ENCODE measurements around the gene IDE.
"Not testable (repeated sequence)": the region's sequence is repeated elsewhere in the genome, so short reads cannot be mapped to it uniquely, and the experiment has no call there.

Gene IDE

DNA sequence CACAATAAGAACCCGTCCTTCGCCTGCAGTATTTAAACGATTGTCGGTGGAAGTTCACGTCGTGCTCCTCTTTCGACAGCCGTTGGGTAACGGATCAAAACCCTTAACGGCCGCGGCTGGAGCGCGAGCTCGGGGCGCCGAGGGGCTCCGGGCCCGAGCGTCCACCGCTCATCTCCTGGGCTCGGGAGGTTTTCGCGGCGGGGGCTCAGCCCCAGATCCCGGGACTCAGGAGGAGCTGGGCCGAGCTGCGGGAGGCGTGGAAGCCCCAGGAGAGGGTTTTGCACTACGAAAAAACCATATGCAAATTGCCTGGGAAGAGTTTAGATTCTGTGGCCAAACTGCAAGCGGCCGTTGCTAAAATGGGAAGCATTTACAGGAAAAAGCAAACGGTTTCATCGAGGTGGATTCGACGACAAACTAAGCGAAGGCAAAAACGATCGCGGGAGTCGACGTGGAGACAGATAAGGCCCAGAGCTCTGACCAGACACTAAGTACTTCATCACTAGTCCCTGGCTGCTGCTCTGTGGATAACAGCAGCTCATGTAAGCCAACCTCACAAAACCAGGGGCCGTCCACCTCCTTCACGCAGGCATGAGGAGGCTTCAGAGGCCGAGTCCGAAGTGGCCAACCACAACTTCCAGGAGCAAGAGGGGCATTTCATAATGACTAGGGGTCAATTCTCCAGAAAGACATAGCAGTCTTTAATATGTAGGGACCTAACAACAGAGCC is 153.2 kb downstream of the IDE start:
- DNase-seq (ENCODE audit: low read depth in 2 of 3, low spot score in 2 of 3) = no peak

DNA sequence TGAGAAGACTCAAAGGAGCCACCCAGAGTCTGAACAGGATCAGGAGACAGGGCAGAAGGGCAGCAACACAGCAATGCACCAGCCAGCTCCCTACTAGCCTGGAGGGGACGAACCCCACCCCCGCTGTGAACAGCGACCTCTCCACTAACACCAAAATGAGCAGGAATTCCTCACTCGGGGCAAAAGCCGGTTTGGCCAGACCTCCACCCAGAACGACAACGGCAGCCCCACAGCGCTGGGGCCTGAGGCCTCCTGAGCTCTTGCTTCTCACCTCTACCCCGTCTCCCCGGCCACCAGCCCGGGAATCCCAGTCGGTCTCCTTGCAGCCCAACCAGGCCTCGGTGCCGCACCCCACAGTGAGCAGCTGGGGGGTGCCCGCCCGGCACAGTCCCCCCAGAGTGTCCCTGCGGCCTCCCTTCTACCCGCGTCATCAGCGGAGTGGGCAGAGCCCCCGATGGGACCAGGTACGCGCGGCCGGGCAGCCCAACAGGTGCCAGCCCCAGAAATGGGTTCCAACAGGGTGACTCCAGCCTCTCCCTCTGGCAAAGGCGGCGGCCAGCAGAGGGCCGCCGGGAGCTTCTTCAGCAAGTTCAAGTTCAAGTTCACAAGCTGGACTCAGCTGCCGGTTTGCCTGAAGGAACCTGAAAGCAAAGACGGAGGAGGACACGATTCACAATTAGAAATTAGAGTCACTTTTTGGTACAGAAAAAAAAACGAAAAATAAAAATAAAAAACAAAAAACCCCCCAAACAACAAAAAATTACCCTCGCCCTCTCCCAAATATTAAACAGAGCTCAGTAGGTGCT is 153.9 kb downstream of the IDE start:
- no peak for DNase-seq (ENCODE audit: low read depth in 2 of 3, low spot score in 2 of 3)

DNA sequence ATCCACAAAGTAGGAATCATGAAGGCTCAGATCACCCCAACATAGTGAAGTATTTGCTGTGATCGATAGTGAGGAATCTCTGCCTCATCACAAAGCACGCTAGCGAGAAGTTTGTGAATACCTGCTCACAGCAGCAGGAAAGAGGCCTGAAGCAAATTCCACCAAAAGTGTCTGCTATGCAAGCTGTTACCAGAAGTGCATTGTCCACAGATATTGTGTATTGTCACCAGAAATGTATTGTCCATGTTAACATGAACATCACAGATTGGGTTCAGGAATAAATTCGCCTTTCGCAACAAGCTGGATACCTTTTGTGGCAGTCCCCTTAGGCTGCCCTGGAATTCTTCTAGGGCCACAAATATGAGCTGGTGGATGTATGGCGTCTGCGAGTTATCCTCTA is 155.0 kb downstream of the IDE start:
- no peak for DNase-seq (ENCODE audit: low read depth in 2 of 3, low spot score in 2 of 3)

DNA sequence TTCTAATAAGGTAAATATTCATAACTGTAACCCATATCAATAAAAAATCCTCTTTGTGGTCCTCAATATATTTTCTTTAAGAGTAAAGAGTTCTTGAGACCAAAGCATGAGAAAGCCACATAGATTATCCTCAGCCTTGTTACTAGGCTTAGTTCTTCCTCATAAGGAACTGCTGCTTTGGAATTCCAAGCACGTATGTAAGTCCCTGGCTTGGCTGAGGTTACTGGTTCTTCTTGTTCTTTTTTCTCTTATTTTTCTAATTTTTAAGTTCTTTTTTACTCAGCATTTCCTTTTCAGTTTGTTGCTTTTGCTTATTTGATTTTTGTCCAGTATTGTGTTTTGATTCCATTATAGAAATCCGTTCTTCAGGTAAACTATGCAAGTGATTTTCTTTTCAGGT is 155.7 kb downstream of the IDE start:
- no peak for DNase-seq (ENCODE audit: low read depth in 2 of 3, low spot score in 2 of 3)

DNA sequence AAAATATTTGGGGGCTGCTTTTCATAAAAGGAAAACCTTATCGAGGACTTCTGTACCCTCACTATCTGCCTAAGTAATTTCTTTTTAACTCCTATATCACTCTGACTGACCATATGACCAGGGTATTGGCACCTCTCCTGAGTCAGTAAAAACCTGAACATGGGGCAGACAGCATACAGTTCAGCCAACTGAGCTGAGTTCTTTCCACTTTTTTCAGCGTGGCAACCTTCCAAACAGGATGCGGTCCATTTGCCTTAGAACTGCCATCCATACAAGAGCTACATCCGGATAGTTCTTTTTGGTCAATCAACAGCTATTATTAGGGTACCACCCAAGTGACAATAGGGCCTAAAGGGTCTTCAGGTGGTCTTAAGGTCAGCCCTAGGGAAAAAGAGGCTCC is 160.4 kb downstream of the IDE start:
- no peak for DNase-seq (ENCODE audit: low read depth in 2 of 3, low spot score in 2 of 3)

DNA sequence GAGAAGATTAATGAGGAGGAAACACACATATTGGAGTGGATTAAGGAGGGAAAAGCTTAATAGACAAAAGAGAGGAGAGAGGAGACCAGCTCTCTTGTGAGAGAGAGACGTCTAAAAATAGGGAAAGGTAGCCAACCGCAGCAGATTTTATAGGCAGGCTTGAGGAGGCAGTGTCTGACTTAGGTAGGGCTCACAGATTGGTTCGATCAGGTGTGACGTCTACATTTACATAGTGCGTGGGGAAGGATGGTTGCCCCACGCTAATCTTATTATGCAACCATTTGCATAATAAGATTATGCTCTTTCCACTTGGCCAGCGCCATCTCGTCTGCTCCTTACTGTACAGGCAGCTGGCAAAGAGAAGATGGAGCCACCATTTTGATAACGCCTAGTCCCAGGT is 160.9 kb downstream of the IDE start:
- no peak for DNase-seq (ENCODE audit: low read depth in 2 of 3, low spot score in 2 of 3)

DNA sequence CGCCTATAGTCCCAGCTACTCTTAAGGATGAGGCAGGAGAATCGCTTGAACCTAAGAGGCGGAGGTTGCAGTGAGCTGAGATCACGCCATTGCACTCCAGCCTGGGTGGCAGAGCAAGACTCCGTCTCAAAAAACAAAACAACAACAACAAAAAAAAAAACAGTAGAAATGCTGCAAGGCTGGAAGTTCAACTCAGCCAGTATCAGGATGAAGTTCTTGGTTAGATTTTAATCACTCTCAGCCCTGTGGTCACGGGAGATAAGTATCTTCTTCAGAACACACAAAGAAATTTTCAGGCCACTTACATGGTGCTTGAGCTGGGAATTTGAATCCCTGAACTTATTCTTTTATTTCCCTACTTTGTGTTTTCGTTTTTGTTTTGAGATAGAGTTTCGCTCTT is 162.5 kb downstream of the IDE start:
- DNase-seq (ENCODE audit: low read depth in 2 of 3, low spot score in 2 of 3) = no peak

DNA sequence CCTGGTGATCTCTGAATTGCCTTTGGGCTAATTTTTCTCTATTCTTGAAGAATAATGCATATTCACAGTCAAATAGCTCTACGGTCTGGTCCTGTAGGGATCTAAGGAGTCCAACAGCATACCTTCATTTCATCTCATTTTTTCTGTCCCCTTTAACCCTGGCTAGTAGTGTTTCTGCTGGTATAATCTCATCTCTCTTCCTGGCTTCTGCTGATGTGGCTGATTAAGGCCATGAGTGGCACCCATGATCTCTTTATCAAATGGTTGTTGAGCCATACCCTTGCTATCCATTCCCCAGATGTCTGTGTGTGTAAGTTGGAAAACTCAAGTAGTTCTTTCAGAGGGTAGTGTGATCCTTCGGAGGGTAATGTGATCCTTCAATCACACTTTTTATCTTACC is 163.4 kb downstream of the IDE start:
- DNase-seq (ENCODE audit: low read depth in 2 of 3, low spot score in 2 of 3) = no peak

DNA sequence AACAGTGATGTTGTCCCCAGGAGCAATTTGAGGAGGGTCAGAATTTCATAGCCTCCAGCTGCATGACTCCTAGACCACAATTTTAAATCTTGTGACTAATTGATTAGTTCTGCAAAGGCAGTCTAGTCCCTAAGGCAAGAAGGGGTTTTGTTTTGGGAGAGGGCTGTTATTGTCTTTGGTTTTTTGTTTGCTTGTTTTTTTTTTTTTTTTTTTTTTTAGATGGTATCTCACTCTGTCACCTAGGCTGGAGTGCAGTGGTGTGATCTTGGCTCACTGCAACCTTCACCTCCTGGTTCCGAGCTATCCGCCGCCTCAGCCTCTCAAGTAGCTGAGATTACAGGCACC is 165.9 kb downstream of the IDE start:
- DNase-seq (ENCODE audit: low read depth in 2 of 3, low spot score in 2 of 3) = no peak

DNA sequence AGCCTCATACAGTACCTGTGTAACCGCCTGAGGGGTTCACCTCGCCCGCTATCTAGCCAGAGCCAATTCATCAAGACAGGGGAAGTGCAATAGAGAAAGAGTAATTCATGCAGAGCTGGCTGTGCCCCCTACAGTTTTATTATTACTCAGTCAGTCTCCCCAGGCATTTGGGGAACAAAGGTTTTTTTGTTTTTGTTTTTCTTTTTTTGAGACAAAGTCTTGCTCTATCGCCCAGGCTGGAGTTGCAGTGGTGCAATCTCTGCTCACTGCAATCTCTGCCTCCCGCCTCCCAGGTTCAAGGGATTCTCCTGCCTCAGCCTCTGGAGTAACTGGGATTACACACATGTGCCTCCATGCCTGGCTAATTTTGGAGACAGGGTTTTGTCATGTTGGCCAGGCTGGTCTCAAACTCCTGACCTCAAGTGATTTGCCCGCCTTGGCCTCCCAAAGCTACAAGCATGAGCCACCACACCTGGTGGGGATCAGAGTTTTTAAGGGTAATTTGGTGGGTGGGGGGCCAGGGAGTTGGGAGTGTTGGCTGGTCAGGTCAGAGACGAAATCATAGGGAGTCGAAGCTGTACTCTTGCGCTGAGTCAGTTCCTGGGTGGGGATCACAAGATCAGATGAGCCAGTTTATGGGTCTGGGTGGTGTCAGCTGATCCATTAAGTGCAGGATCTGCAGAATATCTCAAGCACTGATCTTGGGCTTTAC is 166.4 kb downstream of the IDE start:
- DNase-seq (ENCODE audit: low read depth in 2 of 3, low spot score in 2 of 3) = no peak

DNA sequence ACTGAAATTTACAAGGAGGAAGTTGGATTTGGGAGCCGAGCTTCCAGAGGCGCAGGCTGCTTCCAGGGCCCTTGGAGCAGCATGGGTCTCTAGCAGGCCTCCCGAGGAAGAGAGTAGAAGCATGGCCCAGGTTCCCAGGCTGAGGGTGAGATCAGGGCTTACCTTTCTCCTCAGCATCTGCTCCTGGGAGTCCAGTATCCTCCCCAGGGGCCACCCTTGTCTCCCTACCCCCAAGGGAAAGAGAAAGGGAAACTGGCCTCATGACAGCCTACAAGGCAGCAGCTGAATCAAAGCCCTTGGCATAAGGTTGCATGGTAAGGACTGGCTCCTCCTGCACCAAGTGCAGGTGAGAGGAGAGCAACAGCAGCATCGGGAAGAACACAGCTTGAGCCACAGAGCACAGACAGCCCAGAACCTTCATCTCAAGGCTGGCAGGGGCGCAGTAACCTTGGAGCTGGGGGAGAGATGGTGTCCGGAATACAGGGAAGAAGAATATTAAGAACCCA is 168.4 kb downstream of the IDE start:
- no peak for DNase-seq (ENCODE audit: low read depth in 2 of 3, low spot score in 2 of 3)

DNA sequence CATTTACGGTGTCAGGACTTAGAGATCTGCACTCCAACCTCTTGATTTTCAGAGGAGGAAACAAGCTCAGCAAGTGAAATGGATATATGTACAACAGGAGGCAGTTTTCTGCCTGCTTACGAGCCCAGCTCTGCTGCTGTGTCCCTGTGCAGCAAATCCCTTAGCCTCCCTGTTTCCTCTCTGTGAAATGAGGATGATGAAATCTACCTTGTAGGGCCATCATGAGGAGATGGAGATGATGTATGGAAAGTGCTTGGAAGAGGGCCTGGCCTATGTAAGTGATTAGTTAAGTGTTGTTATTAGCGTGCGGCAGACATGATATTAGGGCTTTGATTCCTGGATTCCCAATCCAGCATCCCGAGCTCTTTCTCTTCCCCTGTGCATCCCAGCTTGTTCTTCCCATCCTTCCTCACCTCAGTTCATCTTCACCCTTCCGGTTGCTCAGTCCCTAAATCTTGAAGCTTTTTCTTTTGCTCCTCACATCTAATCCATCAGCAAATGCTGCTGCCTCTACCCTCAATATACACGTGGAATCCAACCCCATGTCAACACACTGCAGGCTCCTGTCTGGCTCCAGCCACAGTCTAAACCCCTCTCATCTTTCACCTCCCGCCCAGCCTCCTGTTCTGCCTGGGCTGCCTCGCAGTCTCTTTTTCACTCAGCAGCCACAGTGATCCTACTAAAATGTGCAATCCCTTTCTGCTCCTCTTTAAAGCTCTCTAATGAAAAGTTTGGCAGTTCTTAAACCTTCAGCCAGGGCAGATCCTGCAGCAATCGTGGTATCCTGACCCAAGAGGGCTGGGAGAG is 169.1 kb downstream of the IDE start:
- no peak for DNase-seq (ENCODE audit: low read depth in 2 of 3, low spot score in 2 of 3)

DNA sequence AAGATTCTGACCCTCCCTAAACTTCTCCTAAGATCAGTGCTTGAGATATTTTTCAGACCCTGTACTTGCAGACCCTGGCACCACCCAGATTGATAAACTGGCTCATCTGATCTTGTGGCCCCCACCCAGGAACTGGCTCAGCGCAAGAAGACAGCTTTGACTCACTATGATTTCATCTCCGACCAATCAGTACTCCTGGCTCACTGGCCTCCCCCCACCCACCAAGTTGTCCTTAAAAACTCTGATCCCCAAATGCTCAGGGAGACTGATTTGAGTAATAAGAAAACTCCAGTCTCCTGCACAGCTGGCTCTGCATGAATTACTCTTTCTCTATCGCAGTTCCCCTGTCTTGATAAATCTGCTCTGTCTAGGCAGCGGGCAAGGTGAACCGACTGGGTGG is 171.7 kb downstream of the IDE start:
- DNase-seq (ENCODE audit: low read depth in 2 of 3, low spot score in 2 of 3) = not testable (repeated sequence)
